A549 treated with DMSO at 1 μM for 4 hours (cell line): Measurements from ENCODE around the gene RNU1-4. TPM values are rescaled to one million over a fixed set of nuclear protein-coding genes. Genes with fewer than 3 reads are reported as not detected.

Source experiments
- total RNA-seq: library from RNA; stranded (reverse); fragments of 200-300 nt; extraction: Qiagen RNA extraction; gene quantifications from 5 replicates; pipeline ENCODE4 v1.2.3, GENCODE V29; 2022; ENCODE audit warnings: low read depth

RNU1-4 gene
- 7.3 TPM in 1 of 5 replicates, not detected in the others for total RNA-seq

GRCh38 chr1:16740047-16740964 is at the start of gene RNU1-4:
Gene RNU1-4, plus strand, starts transcription at chr1:16740516.

Other genes starting within 250 kb of the RNU1-4 start
- 7.3 TPM in 1 of 5 replicates, not detected in the others for gene RNU1-1, start 226.2 kb upstream of the RNU1-4 start, total RNA-seq
- gene NBPF1, start 127.0 kb upstream of the RNU1-4 start, total RNA-seq, result 15.1 to 28.2 TPM (median 25.1 TPM) in 5 replicates
- gene RNU1-3, start 73.6 kb upstream of the RNU1-4 start, total RNA-seq, result 7.3 TPM in 1 of 5 replicates, not detected in the others
- gene RNU1-2, start 155.5 kb downstream of the RNU1-4 start, total RNA-seq, result 7.3 TPM in 1 of 5 replicates, not detected in the others
- gene CROCC, start 181.4 kb downstream of the RNU1-4 start, total RNA-seq, result 5.9 to 10.2 TPM (median 7.5 TPM) in 5 replicates
- gene MFAP2, start 240.1 kb downstream of the RNU1-4 start, total RNA-seq, result 0.32 to 1.1 TPM (median 0.44 TPM) in 5 replicates